ENCODE measurements around the gene WDR77. TPM values are rescaled to one million over a fixed set of nuclear protein-coding genes. Genes with fewer than 3 reads are reported as not detected.

The WDR77 gene
- total RNA-seq, 1 experiment from 2014 or later, result 67.9 TPM

DNA sequence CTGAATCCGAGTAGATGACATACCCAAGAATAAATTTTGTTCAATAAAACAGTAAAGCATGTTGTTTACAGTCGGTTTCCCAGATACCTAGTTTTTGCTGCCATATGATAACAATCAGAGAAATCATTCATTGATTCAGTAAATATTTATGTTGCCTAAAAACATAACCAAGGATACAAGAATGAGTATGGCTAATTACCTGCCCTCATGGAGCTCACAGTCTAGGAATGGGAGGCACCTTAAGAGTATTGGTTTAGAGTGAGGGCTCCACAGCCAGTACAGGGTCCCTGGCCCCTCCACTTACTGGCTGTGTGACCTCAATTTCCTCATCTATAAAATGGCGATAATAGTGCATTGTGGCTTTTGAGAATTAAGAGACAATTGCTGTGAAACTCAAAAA is 1.1 kb upstream of the WDR77 start:
- no peak for TF ChIP-seq CTCF (conservative IDR thresholded peaks at IDR 0.05; ENCODE audit: low read depth, low read length)
- no peak for TF ChIP-seq EZH2 (IDR thresholded peaks at IDR 0.05; ENCODE audit: borderline replicate concordance, low read depth, low read length, poor library complexity, severe bottlenecking)
- Histone ChIP-seq H3K27me3 (replicated peaks; ENCODE audit: insufficient read depth, low read depth, low read length, poor library complexity) (no peaks in the 10 kb centered on the region), H3K4me3 (ENCODE audit: low read depth, low read length, poor library complexity, severe bottlenecking) (peak overlapping the region; percentile 85), H3K36me3 (ENCODE audit: insufficient read depth, low read length, poor library complexity, severe bottlenecking) (peaks cover 45% of the 10 kb centered on the region), H3K9me3 (ENCODE audit: low read depth, low read length, poor library complexity, severe bottlenecking) (no peaks in the 10 kb centered on the region), H3K27ac (ENCODE audit: low read depth, low read length, poor library complexity, severe bottlenecking) (peak overlapping the region; percentile 91), H3K4me1 (ENCODE audit: insufficient read depth, low read length, poor library complexity, severe bottlenecking) (peaks cover 19% of the 10 kb centered on the region)
- POLR2A ChIA-PET (ENCODE audit: low non-redundant PET), result no interaction called here
- BruUV-seq (replicated peaks), result no TSS peak
- CTCF ChIA-PET, result no interaction called here
- no peak for DNase-seq (ENCODE audit: low spot score)
- intact Hi-C loops (cut with micrococcal nuclease; ENCODE audit: unreplicated experiment), result no loop called here

- intact Hi-C loops (cut with micrococcal nuclease; ENCODE audit: unreplicated experiment), result loop anchor here (5.0 kb wide), 1 partner anchor 308 kb away; the partner anchor contains the start of gene DDX20
- H3K4me3 ChIP-seq (ENCODE audit: low read depth, low read length, poor library complexity, severe bottlenecking), result peak overlapping the region; percentile 85
- no peaks in the 10 kb centered on the region for H3K9me3 ChIP-seq (ENCODE audit: low read depth, low read length, poor library complexity, severe bottlenecking)
- peaks cover 45% of the 10 kb centered on the region for H3K36me3 ChIP-seq (ENCODE audit: insufficient read depth, low read length, poor library complexity, severe bottlenecking)
- peaks cover 19% of the 10 kb centered on the region for H3K4me1 ChIP-seq (ENCODE audit: insufficient read depth, low read length, poor library complexity, severe bottlenecking)
- CTCF ChIA-PET, result interaction anchor here (0.6 kb wide), 1 partner anchor 297 kb away, joined by 3 read pairs; no protein-coding TSS in a partner anchor
- no peak for TF ChIP-seq EZH2 (IDR thresholded peaks at IDR 0.05; ENCODE audit: borderline replicate concordance, low read depth, low read length, poor library complexity, severe bottlenecking)
- no peak for TF ChIP-seq CTCF (conservative IDR thresholded peaks at IDR 0.05; ENCODE audit: low read depth, low read length)
- H3K27me3 ChIP-seq (replicated peaks; ENCODE audit: insufficient read depth, low read depth, low read length, poor library complexity), result no peaks in the 10 kb centered on the region
- no peak for DNase-seq (ENCODE audit: low spot score)
- peak overlapping the region; percentile 91 for H3K27ac ChIP-seq (ENCODE audit: low read depth, low read length, poor library complexity, severe bottlenecking)
- BruUV-seq (replicated peaks), result no TSS peak
- POLR2A ChIA-PET (ENCODE audit: low non-redundant PET), result no interaction called here
These were observed 604 bp upstream of the WDR77 start for GRCh38 chr1:111449703-111450017.

- peaks cover 19% of the 10 kb centered on the region for H3K4me1 ChIP-seq (ENCODE audit: insufficient read depth, low read length, poor library complexity, severe bottlenecking)
- peak overlapping the region; percentile 91 for H3K27ac ChIP-seq (ENCODE audit: low read depth, low read length, poor library complexity, severe bottlenecking)
- ChIA-PET POLR2A (ENCODE audit: low non-redundant PET) (no interaction called here), CTCF (no interaction called here)
- peak; percentile 18 for DNase-seq (ENCODE audit: low spot score)
- intact Hi-C loops (cut with micrococcal nuclease; ENCODE audit: unreplicated experiment), result loop anchor here (5.0 kb wide), 1 partner anchor 309 kb away; the partner anchor contains the start of gene DDX20
- peaks cover 46% of the 10 kb centered on the region for H3K36me3 ChIP-seq (ENCODE audit: insufficient read depth, low read length, poor library complexity, severe bottlenecking)
- TF ChIP-seq EZH2 (IDR thresholded peaks at IDR 0.05; ENCODE audit: borderline replicate concordance, low read depth, low read length, poor library complexity, severe bottlenecking), result no peak
- no peak for TF ChIP-seq CTCF (conservative IDR thresholded peaks at IDR 0.05; ENCODE audit: low read depth, low read length)
- H3K27me3 ChIP-seq (replicated peaks; ENCODE audit: insufficient read depth, low read depth, low read length, poor library complexity), result no peaks in the 10 kb centered on the region
- BruUV-seq (replicated peaks), result no TSS peak
- H3K4me3 ChIP-seq (ENCODE audit: low read depth, low read length, poor library complexity, severe bottlenecking), result peak overlapping the region; percentile 85
- no peaks in the 10 kb centered on the region for H3K9me3 ChIP-seq (ENCODE audit: low read depth, low read length, poor library complexity, severe bottlenecking)
These were observed 556 bp downstream of the WDR77 start for GRCh38 chr1:111448482-111448917.

All from A673 (cell line).